Stimulated activated CD8-positive, alpha-beta memory T cell treated with anti-CD3 and anti-CD28 coated beads, Interleukin-4, amount 100 ng/mL, for 4 hours (primary cell): ENCODE results near the gene ATF6.

Source experiments
- DNase-seq, 2 donors: peaks; one replicate each; pipeline ENCODE4 v3.0.0-alpha.2; 2020; ENCODE audit warnings: low read depth in 2 of 2, low spot score in 1 of 2

Gene ATF6

DNA sequence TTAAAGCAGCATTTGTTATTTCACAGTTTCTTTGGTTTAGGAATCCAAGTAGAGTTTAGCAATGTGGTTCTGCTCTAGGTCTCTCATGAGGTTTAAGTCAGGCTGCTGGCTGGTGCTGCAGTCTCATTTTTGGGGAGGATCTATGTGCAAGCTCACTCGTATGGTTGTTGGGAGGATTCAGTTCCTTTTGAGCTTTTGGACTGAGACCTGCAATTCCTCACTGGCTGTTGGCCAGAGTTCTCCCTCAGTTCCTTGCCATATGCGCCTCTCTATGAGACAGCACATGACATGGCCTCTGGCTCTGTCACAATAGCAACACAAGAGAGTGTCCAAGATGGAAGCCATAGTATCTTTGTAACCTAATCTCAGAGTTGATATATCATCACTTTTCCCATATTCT lies 166.5 kb downstream of the ATF6 start:
- DNase-seq, result no peak

DNA sequence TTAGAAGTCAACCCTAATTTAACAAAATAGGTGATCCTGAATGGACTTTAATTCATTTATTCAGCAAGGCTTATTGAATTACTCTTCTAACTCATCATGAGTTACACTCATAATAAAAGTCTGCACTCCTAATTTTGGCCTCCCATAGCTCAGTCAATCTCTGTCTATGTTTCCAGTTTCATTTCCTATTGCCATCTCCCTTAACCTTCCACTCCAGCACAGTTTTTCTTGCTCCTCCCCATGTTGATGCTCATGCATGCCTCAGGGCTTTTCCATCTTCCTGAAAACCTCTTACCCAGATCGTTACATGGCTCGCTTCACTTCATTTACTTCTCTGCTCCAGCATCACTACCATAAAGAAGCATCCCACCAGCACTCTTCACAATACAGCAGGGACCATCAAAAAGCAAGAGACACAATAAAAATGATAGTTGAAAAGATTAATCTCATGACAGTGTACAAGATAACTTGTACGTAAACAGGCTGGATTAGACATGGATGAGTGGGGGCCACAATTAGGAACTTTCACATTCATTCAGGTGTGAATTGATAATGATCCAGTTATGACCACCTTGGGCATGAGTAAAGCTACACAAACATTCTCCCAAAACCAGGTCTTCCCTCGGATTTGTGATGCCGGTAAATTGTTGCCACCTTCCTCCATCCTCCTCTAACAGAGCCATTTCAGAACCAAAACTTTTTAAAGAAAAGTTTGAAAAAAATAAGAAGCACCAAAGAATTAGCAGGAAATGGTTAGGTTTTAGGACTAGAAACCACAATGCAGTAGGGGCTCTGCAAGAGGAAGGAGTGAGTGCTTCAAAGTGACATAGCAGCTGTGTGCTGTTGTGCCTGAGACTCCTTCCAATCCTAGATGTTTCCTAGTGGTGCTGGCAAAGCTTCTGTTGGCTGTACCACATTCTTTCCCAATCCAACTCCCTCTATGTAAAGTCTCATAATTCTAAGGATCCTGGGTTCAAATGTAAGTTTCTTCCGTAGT lies 167.8 kb downstream of the ATF6 start:
- DNase-seq, result no peak

DNA sequence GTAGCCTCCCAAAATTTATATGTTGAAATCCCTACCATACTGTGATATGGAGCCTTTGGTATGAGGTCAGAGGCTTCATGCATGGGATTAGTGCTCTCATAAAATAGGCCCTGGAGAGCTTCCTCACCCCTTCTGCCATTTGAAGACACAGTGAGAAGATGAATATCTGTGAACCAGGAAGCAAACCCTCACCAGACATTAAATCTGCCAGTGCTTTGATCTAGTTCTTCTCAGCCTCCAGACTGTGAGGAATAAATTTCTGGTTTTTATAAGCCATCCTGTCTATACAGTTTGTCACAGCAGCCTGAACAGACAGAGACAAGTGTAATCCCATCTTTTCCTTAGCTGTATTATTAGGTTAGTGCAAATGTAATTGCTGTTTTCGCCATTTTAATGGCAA lies 169.1 kb downstream of the ATF6 start:
- DNase-seq, result no peak

DNA sequence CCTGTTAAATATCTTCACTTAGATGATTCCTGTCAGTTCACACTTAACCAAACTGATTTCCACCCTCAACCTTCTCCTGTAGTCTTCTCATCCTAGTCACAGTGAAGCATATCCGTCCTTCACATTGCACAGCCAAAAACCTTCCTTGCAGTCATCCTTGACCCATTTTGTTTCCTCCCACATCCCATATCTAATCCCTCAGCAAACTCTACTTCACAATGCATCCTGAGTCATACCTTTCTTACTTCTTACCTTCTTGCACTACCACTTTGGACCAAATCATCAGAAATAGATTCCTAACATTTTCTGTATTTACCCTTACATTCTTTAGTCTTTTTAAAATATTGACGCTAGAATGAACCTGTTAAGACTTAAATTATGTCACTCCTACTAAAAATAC lies 170.7 kb downstream of the ATF6 start:
- no peak for DNase-seq

DNA sequence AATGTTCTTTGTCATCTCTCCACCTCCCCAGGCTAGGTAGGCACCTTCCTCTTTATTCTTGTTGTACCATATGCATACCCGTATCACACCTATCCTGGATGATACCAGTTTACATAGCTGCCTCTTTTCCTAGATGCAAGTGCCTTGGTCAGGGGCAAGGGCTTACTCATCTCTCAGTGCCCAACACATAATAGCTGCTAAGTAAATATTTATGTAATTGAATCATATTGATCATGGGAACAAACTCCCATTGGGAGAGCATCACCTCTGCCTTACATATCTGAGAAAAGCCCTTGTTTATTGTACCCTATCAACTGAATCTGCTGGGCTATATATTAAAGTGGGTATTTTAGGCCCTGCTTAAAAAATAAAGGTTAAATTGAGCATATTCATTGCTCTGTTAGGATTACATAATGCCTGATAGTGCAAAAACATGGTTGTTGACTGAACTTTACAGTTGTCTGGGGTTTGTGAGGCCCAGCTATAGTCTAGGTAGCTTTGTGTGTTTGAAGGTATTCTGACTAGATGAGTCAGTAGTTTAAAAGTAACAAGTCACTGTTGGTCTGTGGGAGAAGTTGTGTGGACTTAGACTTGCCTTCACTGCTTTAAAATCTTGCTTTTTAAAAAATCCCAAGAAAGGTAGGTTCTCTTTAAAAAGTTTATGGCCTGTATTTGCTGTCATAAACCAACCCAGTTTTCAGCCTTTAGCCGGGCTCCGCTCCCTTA lies 174.9 kb downstream of the ATF6 start:
- DNase-seq, result no peak

DNA sequence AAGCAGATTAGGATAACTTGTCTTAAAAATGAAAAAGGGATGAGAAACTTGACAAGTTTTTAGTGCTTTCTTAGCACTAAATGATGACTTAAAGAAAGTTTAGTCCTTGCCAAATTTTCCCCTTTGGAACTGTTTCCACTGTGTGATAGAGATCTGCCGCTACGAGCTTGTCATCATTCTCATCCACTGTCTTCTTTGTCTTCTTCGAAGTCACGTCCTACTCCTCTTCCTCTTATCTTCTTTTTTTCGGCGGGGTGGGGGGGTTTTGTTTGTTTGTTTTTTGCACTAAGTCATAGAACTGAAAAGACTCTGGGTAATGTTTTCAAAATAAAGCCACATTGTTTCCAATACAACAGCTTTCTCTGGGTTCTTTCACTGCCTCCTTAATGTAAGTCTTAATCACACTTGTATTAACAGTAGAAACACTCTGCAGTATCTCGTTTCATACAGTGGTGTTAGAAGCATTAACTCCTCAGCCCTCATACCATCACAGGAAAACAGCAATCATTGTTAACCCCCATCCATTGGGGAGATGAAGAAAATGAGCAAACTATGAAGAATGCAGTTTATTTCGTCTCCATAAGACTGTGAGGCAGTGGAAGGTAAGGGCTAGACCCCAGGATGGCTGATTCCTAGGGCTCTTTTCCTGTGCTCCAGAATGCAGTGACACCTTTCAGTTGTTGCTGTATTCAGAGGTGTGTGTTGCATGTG lies 175.8 kb downstream of the ATF6 start:
- no peak for DNase-seq

DNA sequence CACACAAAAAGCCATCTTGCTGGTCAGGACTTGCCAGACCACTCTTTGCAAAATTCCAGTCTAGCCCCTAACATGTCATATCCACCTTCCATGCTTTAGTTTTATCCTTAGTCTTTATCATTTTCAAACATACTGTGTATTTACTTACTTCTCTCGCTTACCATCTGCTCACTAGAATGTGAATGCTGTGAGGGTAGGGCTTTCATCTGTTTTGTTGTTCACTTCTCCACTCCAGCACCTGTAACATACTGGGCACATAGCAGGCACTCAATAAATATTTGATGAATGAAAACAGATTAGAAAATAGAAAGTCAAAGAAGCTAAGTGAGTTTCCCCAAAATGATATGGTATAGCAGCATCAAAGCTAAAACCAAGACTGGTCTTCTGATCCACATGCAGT lies 177.6 kb downstream of the ATF6 start:
- DNase-seq, result no peak

DNA sequence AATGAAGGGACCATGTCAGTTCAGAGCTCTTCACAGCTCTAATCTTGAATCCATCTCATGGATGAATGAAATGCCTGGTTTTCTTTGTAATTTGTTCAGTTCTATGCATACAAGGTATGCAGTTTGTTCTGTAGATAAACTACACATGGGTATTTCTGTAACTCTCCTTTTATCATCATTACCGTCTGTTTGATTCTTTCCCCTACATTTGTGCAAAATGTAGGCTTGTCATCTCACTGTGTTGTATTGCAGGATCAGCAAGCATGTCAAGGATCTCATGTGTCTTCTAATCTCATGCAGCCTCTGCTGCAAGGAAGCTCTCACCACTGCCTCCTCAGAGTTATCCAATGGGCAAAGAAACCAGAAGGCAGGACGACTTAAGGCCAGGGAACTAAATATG lies 178.3 kb downstream of the ATF6 start:
- DNase-seq, result no peak

DNA sequence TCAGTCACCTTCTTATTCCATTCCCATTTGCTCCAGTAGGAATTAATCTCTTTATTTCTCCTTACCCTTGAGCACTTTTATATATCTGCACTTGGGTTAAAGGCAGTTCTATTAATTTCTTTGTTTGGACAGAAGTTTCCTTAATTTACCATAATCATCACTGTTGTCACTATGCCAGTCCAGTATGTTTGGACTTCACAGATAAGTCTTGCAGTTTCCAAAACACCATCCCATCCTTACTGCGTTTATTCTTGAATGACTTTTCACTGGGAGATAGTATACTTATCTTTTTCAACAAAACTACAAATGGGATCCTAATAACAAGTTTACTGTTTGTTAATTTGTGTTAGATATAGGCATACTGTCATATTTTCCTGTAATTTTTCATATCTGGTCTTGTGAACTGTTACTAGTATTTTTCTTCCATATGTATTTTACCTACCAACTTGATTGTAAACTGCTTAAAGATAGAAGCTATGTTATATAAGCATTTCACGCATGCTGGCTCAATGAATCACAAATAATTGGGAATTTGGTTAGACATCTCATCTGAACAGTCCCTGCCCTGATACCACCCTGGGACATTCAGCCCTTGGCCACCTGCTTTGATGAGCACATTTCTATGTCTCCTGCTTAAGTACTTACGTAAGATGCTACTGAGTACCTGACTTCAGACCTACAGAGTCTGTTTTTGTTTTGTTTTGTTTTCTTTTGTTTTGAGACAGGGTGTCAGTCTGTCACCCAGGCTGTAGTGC lies 179.4 kb downstream of the ATF6 start:
- no peak for DNase-seq

DNA sequence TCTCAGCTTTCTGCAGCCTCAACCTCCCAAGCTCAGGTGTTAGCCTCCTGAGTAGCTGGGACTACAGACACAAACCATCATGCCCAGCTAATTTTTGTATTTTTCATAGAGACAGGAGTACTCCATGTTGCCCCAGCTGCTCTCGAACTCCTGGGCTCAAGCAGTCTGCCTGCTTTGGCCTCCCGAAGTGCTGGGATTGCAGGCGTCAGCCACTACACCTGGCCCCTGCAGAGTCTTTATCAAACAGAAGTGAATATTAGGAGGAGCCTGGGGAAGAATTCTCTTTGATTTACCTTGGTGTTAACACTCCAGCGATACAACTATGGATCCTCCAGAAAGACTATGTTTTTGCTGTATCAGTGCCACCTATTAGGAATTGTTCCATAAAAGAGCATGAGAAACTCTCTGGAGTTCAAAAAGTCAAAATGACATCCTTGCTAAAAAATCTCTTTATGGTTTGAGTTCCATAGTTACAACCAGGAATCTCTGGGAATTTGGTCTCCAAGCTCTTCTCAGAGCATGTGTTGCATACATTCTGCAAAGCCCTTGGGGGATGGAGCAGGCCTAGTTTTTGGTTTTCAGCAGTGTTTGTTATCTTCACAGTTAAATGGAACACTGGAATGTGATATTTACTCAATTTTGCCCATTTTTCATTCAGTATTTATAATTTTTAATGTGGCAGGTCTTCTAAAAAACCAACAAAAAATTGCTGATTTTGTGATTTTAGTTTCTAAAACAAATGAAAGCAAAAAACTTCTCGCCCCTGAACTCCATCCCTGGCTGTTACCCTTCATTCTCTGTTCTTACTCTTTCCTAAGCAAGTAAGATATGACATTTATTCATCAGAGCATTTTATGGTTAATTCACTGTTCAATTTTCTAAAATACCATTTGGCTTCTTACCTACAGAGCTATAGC lies 180.2 kb downstream of the ATF6 start:
- no peak for DNase-seq

DNA sequence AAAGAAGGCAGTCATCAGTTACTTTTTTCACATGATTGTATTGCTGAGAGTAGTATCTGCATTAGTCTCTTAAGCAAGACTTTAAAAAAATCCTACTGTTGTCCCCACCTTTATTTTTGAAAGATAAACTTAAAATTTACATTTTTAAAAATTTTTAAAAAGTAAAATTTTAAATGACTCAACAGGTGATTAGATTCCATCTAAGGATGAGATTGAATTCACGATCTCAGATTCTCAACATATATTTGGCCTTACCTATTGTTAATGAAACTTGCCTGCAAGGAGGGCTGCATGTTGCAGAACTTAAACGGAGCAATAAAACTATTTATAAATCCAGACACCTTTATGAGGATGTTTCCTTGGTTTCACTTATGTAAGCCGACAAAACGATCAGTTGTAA lies 182.3 kb downstream of the ATF6 start:
- DNase-seq, result no peak

DNA sequence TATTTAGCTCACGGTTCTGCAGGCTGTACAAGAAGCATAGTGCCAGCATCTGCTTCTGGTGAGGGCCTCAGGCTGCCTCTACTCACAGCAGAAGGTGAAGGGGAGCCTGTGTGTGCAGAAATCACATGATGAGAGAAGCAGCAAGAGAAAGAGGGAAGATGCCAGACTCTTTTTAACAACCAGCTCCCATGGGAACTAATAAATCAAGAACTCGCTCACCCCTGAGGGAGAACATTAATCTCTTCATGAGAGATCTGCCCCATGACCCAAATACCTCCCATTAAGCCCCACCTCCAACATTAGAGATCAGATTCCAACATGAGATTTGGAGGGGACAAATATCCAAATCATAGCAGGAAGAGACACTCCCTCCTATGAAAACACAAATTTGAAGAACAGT lies 183.4 kb downstream of the ATF6 start:
- DNase-seq, result no peak

DNA sequence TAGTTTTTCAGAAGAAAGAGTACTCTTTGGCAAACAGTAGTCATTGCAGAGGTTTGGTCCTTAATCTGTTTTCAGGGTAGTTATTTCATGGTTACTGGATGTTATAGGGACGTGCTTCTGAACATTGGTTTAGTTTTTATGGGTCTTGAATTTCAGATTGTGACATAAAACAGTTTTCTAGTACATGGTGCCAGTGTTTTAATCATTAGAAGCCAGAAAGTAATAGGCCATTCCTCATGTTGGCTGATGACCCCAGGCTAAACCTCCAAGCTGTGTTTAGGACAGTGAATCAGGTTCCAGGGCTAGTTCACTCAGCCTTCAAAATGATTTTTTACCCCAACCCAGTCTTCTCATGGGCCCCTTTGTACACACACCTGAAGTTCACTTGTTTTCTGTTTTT lies 184.3 kb downstream of the ATF6 start:
- DNase-seq, result no peak

DNA sequence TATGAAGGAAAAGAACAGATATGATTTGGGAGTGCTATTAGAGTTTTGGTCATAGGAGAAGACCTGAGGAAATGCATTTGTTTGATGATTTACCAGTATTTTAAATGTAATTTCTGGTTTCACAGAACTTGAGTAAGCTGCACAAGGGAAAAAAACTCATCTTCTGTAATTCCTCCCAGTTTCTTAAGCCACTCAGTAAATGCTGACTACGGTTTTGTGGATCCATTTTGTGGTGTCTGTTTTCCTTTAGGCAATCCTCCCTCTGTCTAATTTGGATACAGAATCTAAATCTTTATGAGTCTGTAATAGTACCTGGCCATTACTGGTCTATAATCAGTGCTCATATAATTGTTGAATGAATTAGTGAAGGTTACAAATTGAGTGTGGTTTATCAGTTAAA lies 185.5 kb downstream of the ATF6 start:
- no peak for DNase-seq

DNA sequence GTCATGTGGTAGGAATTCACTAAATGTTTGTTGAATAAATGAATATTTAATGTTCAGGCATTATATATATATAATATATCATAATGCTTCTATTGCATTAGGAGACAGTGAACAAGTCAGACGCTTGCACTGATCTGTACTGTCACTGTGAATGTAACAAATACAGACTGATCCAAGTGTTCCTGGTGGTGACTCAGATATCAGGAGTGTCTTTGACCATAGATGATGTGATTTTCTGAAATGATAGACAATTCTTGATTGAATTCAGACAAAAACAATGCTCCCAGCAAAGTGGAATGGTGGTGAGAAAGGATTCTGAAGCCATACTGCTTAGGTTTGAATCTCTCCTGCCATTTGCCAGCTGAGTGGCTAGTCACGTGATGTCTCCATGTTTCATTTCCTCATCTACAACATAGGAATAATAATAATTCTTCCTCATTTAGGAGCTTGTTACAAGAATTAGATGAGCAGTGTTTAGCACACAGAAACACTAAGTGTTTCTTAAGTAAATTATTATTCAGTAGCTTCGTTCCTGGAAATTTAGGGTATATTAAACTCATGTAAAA lies 186.6 kb downstream of the ATF6 start:
- no peak for DNase-seq

DNA sequence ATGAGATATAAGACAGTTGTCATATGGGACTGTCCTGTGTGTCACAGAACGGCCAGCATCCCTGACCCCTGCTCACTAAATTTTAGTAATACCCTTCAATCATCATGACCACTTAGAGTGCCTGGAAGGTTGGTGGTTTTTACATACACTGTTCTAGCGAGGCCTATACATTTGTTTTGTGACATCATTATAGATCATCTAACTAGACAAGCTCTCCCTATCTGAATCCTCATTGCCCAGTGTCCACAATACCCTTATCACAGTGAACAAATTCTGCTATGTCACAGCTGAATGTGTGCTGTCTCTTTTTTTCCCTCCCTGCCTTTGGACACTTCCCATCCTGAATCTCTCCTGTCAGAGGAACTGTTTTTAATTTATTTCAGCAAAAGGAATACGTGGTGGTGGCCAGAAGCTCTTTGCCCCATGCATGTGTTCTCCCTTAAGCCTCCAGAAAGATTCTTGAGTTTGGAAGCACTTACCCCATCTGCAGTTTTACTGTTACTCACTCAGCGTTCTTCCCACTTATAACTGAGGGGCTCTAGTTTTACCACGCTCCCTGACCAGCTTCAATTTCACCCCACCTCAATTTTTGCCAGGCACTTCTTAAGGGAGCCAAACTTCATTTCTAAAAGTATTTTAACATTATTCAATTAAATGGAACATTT lies 187.3 kb downstream of the ATF6 start:
- DNase-seq, result no peak

DNA sequence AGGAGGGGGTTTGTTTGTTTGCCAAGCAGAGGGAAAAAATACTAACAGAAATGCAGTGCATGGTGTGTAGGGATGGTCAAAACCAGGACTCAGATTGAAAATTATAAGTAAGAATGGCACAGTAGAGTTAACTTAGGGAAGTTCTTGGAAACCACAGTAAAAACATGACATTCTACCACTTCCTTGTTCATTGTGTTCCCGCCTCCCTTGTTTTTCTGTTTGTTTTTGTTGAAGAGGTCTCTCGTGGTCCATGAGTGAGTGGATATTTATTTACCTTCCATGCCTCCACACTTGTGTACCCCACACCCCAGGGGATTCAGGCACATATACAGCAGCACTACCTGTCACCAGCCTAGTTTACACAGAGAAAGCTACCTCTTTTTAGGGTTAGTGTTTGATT lies 187.9 kb downstream of the ATF6 start:
- DNase-seq, result no peak

DNA sequence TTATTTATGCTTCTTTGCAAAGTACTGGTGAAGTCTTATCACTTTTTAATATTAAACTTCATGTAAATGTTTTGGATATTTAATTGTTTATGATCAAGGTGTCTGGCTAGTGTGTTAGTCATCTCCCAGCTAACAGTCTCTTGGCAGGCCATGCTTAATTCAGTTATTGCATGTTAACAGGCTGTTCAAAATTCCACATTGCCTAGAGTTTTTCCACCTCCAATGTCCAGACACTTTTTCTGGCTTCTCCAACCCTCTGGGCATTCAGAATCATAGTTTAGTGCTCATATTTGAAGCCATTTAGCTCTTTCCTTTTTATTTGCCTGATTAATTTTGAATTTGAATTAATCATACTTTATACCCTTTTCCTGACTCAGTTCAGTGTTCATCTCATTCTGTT lies 188.3 kb downstream of the ATF6 start:
- DNase-seq, result no peak

DNA sequence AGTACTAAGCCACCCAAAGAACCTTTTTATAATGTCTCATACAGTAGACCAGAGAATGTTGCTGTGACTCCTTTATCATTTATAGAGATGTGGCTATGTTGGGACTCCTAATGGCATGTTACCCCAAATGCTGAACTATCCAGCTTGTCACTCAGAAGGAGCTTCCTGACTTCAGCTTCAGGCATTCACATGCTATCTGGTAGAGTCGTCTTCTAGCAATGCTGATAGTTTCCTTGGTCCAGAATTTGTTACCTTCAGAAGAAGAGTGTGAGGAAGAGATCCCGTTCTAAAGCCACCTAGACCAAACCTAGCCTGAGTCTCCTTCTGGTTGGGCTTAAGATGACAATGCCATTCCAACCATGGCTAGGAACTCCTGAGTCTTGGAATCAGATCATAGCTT lies 189.5 kb downstream of the ATF6 start:
- DNase-seq, result no peak
